ENCODE measurements around the gene CLINT1. TPM values are rescaled to one million over a fixed set of nuclear protein-coding genes. Genes with fewer than 3 reads are reported as not detected.

The CLINT1 gene
- total and polyA plus RNA-seq, 2 of the 4 experiments (the other 2 are of a cell fraction), result 144 to 146 TPM

- intact Hi-C loops (cut with micrococcal nuclease) (no loop called here), dilution Hi-C loops (cut with HindIII; ENCODE audit: low sequenced_read_pairs, unreplicated experiment) (no loop called here), in situ Hi-C loops (cut with MboI; ENCODE audit: low sequenced_read_pairs) (no loop called here)
- Histone ChIP-seq H3K9ac (ENCODE audit: low read depth, low read length) (no peak overlapping the region), H2BK120ac (ENCODE audit: low read depth, low read length) (no peak overlapping the region), H4K91ac (ENCODE audit: insufficient read depth, low read depth, low read length) (no peak overlapping the region), H4K8ac (ENCODE audit: low read depth in 2 of 2, low read length in 2 of 2) (no peak overlapping the region), H3K18ac (ENCODE audit: low read depth, low read length) (no peak overlapping the region), H4K5ac (ENCODE audit: low read depth, low read length) (no peak overlapping the region), H2BK20ac (ENCODE audit: low read depth, low read length) (no peak overlapping the region), H3K27ac (ENCODE audit: insufficient read depth, low read length) (no peak overlapping the region), H3K9me3 (ENCODE audit: control insufficient read depth, insufficient read depth, low read length) (no peaks in the 10 kb centered on the region), H4K20me1 (ENCODE audit: insufficient read depth, low read length) (no peaks in the 10 kb centered on the region), H2BK15ac (ENCODE audit: low read depth, low read length) (no peak overlapping the region), H3K14ac (replicated peaks; ENCODE audit: low read depth, low read length) (no peak overlapping the region), H3K4me1 (ENCODE audit: control insufficient read depth, insufficient read depth, low read length) (no peaks in the 10 kb centered on the region), H3K9me1 (ENCODE audit: insufficient read depth, low read length) (no peaks in the 10 kb centered on the region), H3K4me2 (ENCODE audit: low read depth, low read length) (no peak overlapping the region), H3K4me3 (ENCODE audit: insufficient read depth, low read depth, low read length) (no peak overlapping the region), H2AK5ac (ENCODE audit: low read depth, low read length) (no peak overlapping the region), H3K79me1 (ENCODE audit: low read depth in 1 of 2, low read length in 2 of 2) (no peaks in the 10 kb centered on the region), H2AK9ac (replicated peaks; ENCODE audit: low read depth, low read length, poor library complexity) (no peak overlapping the region), H3K56ac (ENCODE audit: extremely low read depth, insufficient read depth, low read length) (no peak overlapping the region), H3K23ac (ENCODE audit: low read depth, low read length) (no peak overlapping the region), H2BK5ac (ENCODE audit: low read depth, low read length, poor library complexity, severe bottlenecking) (no peak overlapping the region), H2AFZ (replicated peaks; ENCODE audit: low read length, poor library complexity) (no peak overlapping the region), H3K36me3 (ENCODE audit: control insufficient read depth, insufficient read depth, low read length) (peaks cover 6% of the 10 kb centered on the region), H3K4ac (ENCODE audit: low read depth, low read length) (no peak overlapping the region), H3K27me3 (ENCODE audit: control insufficient read depth, insufficient read depth, low read length) (no peaks in the 10 kb centered on the region)
- no CpG with 5 or more reads among the region's 1 CpG for WGBS, 2 experiments (ENCODE audit: extremely low coverage in 2 of 2, insufficient read length in 1 of 2)
- POLR2A ChIA-PET (ENCODE audit: unreplicated experiment), result no interaction called here
- no peak for ATAC-seq (ENCODE audit: low read depth)
- TF ChIP-seq ELK1 (IDR thresholded peaks at IDR 0.05; ENCODE audit: borderline replicate concordance, low read depth, low read length), result no peak
- TF ChIP-seq RAD21 (IDR thresholded peaks at IDR 0.05; ENCODE audit: low read length), result no peak
- TF ChIP-seq, protein P1, sequence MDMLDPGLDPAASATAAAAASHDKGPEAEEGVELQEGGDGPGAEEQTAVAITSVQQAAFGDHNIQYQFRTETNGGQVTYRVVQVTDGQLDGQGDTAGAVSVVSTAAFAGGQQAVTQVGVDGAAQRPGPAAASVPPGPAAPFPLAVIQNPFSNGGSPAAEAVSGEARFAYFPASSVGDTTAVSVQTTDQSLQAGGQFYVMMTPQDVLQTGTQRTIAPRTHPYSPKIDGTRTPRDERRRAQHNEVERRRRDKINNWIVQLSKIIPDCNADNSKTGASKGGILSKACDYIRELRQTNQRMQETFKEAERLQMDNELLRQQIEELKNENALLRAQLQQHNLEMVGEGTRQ (IDR thresholded peaks at IDR 0.05; ENCODE audit: low read depth, low read length), result no peak
- no peak for TF ChIP-seq MXI1 (IDR thresholded peaks at IDR 0.05; ENCODE audit: borderline replicate concordance, low read depth, low read length)
- no peak for TF ChIP-seq POLR2A (IDR thresholded peaks at IDR 0.05; ENCODE audit: low read depth, low read length)
- no peak for TF ChIP-seq MAFK (IDR thresholded peaks at IDR 0.05; ENCODE audit: low read depth, low read length)
- TF ChIP-seq RCOR1 (IDR thresholded peaks at IDR 0.05; ENCODE audit: insufficient replicate concordance, low read length), result no peak
- no peak for TF ChIP-seq RFX5 (IDR thresholded peaks at IDR 0.05; ENCODE audit: low read depth, low read length)
- TF ChIP-seq BHLHE40 (IDR thresholded peaks at IDR 0.05; ENCODE audit: low read depth, low read length), result no peak
- no peak for TF ChIP-seq NFE2L2 (IDR thresholded peaks at IDR 0.05; ENCODE audit: low read depth, low read length)
- no peak for TF ChIP-seq FOS (IDR thresholded peaks at IDR 0.05; ENCODE audit: low read depth, low read length)
- TF ChIP-seq CEBPB (IDR thresholded peaks at IDR 0.05; ENCODE audit: low read depth, low read length), result no peak
- TF ChIP-seq CHD1 (IDR thresholded peaks at IDR 0.05; ENCODE audit: low read depth, low read length), result no peak
- no peak for TF ChIP-seq CTCF (conservative IDR thresholded peaks at IDR 0.05; ENCODE audit: low read depth, low read length)
- no peak for TF ChIP-seq SMC3 (IDR thresholded peaks at IDR 0.05; ENCODE audit: low read depth, low read length)
- no peak for TF ChIP-seq MAZ (IDR thresholded peaks at IDR 0.05; ENCODE audit: borderline replicate concordance, low read depth, low read length)
- no peak for DNase-seq
- no TSS peak for BruUV-seq (replicated peaks)
- CTCF ChIA-PET, result no interaction called here
Observed at GRCh38 chr5:157799578-157799977, 59.4 kb downstream of the CLINT1 start.

Data from IMR-90 (cell line).